Thymus (tissue), 11 donors: ENCODE data around the gene AEBP1. TPM values are rescaled to one million over a fixed set of nuclear protein-coding genes. Genes with fewer than 3 reads are reported as not detected.

Source experiments
- DNase-seq, 9 donors: peaks; one replicate each; pipeline ENCODE4 v3.0.0-alpha.2; 2013; ENCODE audit warnings: low spot score in 9 of 9, low read depth in 6 of 9, missing footprints in 1 of 9
- H3K27ac ChIP-seq, 2 donors: one replicate each; pipeline ENCODE4 v1.5.1; 2013; ENCODE audit warnings: control low read depth in 1 of 2, low read depth in 1 of 2, low read length in 1 of 2, mild to moderate bottlenecking in 1 of 2, moderate library complexity in 1 of 2
- H3K27me3 ChIP-seq, 2 donors: one replicate each; pipeline ENCODE4 v1.5.1; 2013; ENCODE audit warnings: low read length in 1 of 2; ENCODE audit not compliant: control insufficient read depth in 2 of 2, insufficient read depth in 1 of 2
- H3K36me3 ChIP-seq, 2 donors: one replicate each; pipeline ENCODE4 v1.5.1; 2013; ENCODE audit warnings: low read length in 1 of 2, mild to moderate bottlenecking in 1 of 2, moderate library complexity in 1 of 2; ENCODE audit not compliant: control insufficient read depth in 2 of 2, insufficient read depth in 2 of 2
- H3K4me1 ChIP-seq, 2 donors: one replicate each; pipeline ENCODE4 v1.5.1; 2013; ENCODE audit warnings: low read length in 2 of 2; ENCODE audit not compliant: control insufficient read depth in 2 of 2, insufficient read depth in 2 of 2
- H3K4me3 ChIP-seq, 2 donors: one replicate each; pipeline ENCODE4 v1.5.1; 2013; ENCODE audit warnings: low read length in 2 of 2, control low read depth in 1 of 2, mild to moderate bottlenecking in 1 of 2
- H3K9me3 ChIP-seq, 2 donors: one replicate each; pipeline ENCODE4 v1.5.1; 2013; ENCODE audit warnings: low read length in 1 of 2, mild to moderate bottlenecking in 1 of 2; ENCODE audit not compliant: control insufficient read depth in 2 of 2, insufficient read depth in 1 of 2
- WGBS: extraction: QIAGEN DNeasy Blood & Tissue Kit; methylation state at CpG from one replicate; pipeline ENCODE4 v1.1.7; 2013; 5-methylcytosine and 5-hydroxymethylcytosine counted together
- polyA plus RNA-seq: library from polyadenylated mRNA; stranded (reverse); fragments of 200-250 nt; gene quantifications from one replicate; pipeline ENCODE4 v1.2.3, GENCODE V29; 2013
- total RNA-seq: library from RNA; stranded (reverse); fragments of 120-200 nt; gene quantifications from one replicate; pipeline ENCODE4 v1.2.4, GENCODE V29; 2013
- donor health status: healthy.

The AEBP1 gene
- total and polyA plus RNA-seq, 2 donors = 57.4 to 126 TPM

- Histone ChIP-seq H3K9me3 (no peaks in the 10 kb centered on the region), H3K27me3 (no peaks in the 10 kb centered on the region), H3K4me1 (peaks cover 26 to 65% of the 10 kb centered on the region in 2 donors), H3K4me3 (no peak overlapping the region), H3K27ac (no peak overlapping the region), H3K36me3 (peaks cover 58 to 59% of the 10 kb centered on the region in 2 donors)
- DNase-seq = no peak
- WGBS = 97% methylated on average over 5 of the region's 5 CpGs
These were observed 24.0 kb upstream of the AEBP1 start for GRCh38 chr7:44080118-44080517.

GRCh38 chr7:44080686-44081265 lies 23.4 kb upstream of the AEBP1 start:
- no peak for DNase-seq

GRCh38 chr7:44081266-44081748 lies 22.8 kb upstream of the AEBP1 start:
- Histone ChIP-seq H3K4me3 (peak overlapping the region; percentile 86 to 89), H3K36me3 (peaks cover 46 to 48% of the 10 kb centered on the region in 2 donors), H3K9me3 (peaks cover 0 to 3% of the 10 kb centered on the region in 2 donors), H3K4me1 (peaks cover 26 to 75% of the 10 kb centered on the region in 2 donors), H3K27ac (peak overlapping the region; percentile 78 to 97), H3K27me3 (no peaks in the 10 kb centered on the region)
- WGBS = 58% methylated on average over 9 of the region's 9 CpGs
- peak in 2 of 9 donors; percentile 46 to 73 for DNase-seq

More at GRCh38 chr7:44080686-44081265, 23.4 kb upstream of the AEBP1 start:
- no peaks in the 10 kb centered on the region for H3K27me3 ChIP-seq
- H3K4me3 ChIP-seq = peak overlapping the region; percentile 86 to 89
- H3K27ac ChIP-seq = peak overlapping the region; percentile 78 to 97
- peaks cover 26 to 72% of the 10 kb centered on the region in 2 donors for H3K4me1 ChIP-seq
- 95% methylated on average over 11 of the region's 11 CpGs for WGBS
- H3K36me3 ChIP-seq = peaks cover 52 to 53% of the 10 kb centered on the region in 2 donors
- no peaks in the 10 kb centered on the region for H3K9me3 ChIP-seq

GRCh38 chr7:44082541-44083207 lies 21.5 kb upstream of the AEBP1 start:
- H3K9me3 ChIP-seq = peaks cover 0 to 4% of the 10 kb centered on the region in 2 donors
- peak; percentile 83 to 99 (median 97) for DNase-seq
- under 1% methylated on average over 54 of the region's 54 CpGs for WGBS
- peaks cover 33 to 34% of the 10 kb centered on the region in 2 donors for H3K36me3 ChIP-seq
- peak overlapping the region; percentile 51 to 89 for H3K4me3 ChIP-seq
- peak overlapping the region; percentile 74 to 90 for H3K27ac ChIP-seq
- H3K4me1 ChIP-seq = peaks cover 26 to 71% of the 10 kb centered on the region in 2 donors
- no peaks in the 10 kb centered on the region for H3K27me3 ChIP-seq

- peak overlapping the region in 1 of 2 donors; percentile 67 for H3K27ac ChIP-seq
- H3K36me3 ChIP-seq = peaks cover 21 to 23% of the 10 kb centered on the region in 2 donors
- H3K27me3 ChIP-seq = no peaks in the 10 kb centered on the region
- no peak overlapping the region for H3K4me3 ChIP-seq
- 96% methylated on average over 3 of the region's 3 CpGs for WGBS
- peaks cover 0 to 4% of the 10 kb centered on the region in 2 donors for H3K9me3 ChIP-seq
- peaks cover 23 to 70% of the 10 kb centered on the region in 2 donors for H3K4me1 ChIP-seq
- DNase-seq = no peak
These were observed 20.3 kb upstream of the AEBP1 start for GRCh38 chr7:44083796-44084195.

- Histone ChIP-seq H3K4me3 (no peak overlapping the region), H3K9me3 (peaks cover 0 to 4% of the 10 kb centered on the region in 2 donors), H3K36me3 (peaks cover 13 to 14% of the 10 kb centered on the region in 2 donors), H3K4me1 (peaks cover 23 to 64% of the 10 kb centered on the region in 2 donors), H3K27ac (peak overlapping the region; percentile 36 to 68), H3K27me3 (no peaks in the 10 kb centered on the region)
- 82% methylated on average over 4 of the region's 4 CpGs for WGBS
- no peak for DNase-seq
These were observed 19.4 kb upstream of the AEBP1 start for GRCh38 chr7:44084701-44085100.

- Histone ChIP-seq H3K36me3 (peaks cover 5 to 6% of the 10 kb centered on the region in 2 donors), H3K27me3 (no peaks in the 10 kb centered on the region), H3K9me3 (peaks cover 0 to 4% of the 10 kb centered on the region in 2 donors), H3K27ac (peak overlapping the region in 1 of 2 donors; percentile 68), H3K4me1 (peaks cover 20 to 55% of the 10 kb centered on the region in 2 donors), H3K4me3 (no peak overlapping the region)
- peak in 1 of 9 donors; percentile 70 for DNase-seq
- WGBS = 96% methylated on average over 3 of the region's 3 CpGs
These were observed 18.6 kb upstream of the AEBP1 start for GRCh38 chr7:44085546-44085945.

GRCh38 chr7:44086627-44087026 lies 17.5 kb upstream of the AEBP1 start:
- no peak overlapping the region for H3K27ac ChIP-seq
- no peaks in the 10 kb centered on the region for H3K27me3 ChIP-seq
- peaks cover 11 to 50% of the 10 kb centered on the region in 2 donors for H3K4me1 ChIP-seq
- peaks cover 0 to 4% of the 10 kb centered on the region in 2 donors for H3K9me3 ChIP-seq
- no peaks in the 10 kb centered on the region for H3K36me3 ChIP-seq
- no peak for DNase-seq
- 100% methylated on average over 3 of the region's 3 CpGs for WGBS
- no peak overlapping the region for H3K4me3 ChIP-seq
